Dermis microvascular lymphatic vessel endothelial cell (primary cell): Measurements from ENCODE around the gene ADD3. TPM values are rescaled to one million over a fixed set of nuclear protein-coding genes. Genes with fewer than 3 reads are reported as not detected.
A peak's percentile ranks its signal among the peaks of the same experiment; 100 is the strongest.

Experiments used
- DNase-seq, 2 donors: peaks; one replicate each; pipeline versions ENCODE4 v3.0.0 to v3.0.0-alpha.2; 2010; ENCODE audit warnings: low read depth in 2 of 2
- total RNA-seq: library from RNA; depleted of rRNA; stranded (reverse); fragments of >200 nt; gene quantifications from 2 replicates; pipeline ENCODE4 v1.2.1, GENCODE V29; 2014

Gene ADD3
- total RNA-seq, 1 donor from 2014 or later: 292 TPM

DNA sequence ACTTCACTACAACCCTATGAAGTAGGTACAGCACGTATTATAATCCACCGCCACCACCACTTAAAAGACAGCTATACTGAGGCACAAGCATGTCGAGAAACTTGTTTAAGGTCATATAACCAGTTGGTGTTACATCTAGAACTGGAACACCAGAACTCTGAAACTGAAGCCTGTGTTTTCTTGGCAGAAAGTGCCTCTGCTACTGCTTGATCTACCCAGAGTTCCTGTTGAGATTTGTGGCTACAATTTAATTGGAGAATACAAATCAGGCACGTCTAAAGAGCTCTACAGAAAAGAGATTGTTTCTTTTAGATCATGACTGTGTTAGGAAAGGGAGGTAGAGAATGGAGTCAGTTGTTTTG is 4.3 kb upstream of the ADD3 start:
- no peak for DNase-seq

DNA sequence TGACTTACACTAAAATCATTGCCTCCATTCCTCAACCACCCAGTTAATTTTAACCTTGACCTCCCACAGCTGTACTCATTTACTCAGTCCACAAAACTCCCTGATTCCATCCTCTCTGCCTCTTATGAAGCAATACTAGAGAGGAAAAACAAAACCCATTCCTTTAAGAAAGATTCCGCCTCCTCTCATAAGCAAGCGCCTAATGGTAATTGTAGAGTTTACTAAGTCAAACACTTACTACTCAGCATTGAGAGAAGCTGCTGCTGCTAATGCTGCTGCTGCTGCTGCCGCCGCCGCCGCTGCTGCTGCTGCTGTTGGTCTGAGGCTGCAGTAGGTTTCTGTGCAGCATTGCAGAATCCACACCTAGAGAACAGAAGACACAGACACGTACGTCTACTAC is 2.1 kb upstream of the ADD3 start:
- DNase-seq: peak in 1 of 2 donors; percentile 34

DNA sequence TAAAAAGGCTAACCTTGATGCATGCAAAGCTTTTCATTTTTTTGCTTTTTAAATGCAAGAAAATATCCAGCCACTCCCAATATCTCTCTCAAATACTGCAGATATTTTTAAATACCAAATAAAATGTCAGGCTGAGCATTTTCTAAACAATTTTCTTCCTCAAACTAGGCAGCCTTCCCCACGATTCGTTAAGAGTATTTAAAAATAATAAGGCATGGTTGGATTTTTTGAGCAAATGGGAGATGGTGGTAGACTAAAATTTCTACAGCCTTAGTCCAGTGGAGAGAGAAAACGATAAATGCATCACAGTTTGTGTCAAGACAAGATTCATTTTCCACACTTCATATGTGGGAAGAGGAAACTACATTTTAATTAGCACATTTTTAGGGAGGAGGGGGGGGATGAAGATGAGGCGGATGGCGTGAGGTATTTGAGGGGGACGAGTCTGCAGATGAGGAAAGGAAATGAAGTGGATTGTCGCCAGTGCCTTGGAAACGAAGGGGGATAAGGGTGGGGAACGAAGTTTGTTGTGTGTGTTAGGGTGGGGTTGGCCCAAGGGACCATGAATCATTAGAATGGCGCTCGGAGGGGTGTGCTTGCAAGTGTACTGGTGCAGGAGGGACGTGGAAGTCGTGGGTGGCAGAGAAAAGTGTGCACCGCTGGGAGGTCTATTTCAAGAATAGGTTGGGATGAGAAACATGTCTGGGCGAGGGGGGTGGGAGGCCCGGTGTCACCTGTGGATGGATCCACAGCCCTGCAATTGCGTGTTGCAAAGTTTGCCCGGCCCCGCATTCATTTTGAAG is 1.2 kb upstream of the ADD3 start:
- DNase-seq: peak in 1 of 2 donors; percentile 25

DNA sequence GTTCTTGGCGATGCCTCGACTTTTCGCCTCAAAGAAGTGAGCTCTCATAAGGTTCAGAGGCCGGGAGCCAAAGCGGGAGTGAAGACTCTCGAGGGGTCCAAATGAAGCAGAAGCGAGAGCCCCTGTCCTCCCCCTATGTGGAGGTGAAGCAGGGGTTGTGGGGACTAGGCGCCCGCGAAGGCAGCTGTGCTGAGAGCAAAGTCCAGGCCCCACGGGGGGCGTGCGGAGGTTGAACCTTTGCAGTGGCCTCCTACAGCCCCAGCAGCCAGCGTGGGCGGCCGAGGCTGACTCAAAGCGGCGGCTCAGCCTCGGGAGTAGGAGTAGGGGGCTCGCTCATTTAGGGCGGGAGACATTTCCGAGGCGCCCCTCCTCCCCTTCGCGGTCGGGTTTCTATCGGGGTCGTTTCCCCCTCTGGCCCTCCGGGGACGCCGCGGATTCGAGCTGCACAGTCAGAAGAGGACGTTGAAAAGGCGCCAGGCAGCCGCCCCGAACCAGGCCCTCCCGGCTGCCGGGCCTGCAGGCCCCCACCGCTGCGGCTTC is 553 bp upstream of the ADD3 start:
- DNase-seq: peak in 1 of 2 donors; percentile 41

DNA sequence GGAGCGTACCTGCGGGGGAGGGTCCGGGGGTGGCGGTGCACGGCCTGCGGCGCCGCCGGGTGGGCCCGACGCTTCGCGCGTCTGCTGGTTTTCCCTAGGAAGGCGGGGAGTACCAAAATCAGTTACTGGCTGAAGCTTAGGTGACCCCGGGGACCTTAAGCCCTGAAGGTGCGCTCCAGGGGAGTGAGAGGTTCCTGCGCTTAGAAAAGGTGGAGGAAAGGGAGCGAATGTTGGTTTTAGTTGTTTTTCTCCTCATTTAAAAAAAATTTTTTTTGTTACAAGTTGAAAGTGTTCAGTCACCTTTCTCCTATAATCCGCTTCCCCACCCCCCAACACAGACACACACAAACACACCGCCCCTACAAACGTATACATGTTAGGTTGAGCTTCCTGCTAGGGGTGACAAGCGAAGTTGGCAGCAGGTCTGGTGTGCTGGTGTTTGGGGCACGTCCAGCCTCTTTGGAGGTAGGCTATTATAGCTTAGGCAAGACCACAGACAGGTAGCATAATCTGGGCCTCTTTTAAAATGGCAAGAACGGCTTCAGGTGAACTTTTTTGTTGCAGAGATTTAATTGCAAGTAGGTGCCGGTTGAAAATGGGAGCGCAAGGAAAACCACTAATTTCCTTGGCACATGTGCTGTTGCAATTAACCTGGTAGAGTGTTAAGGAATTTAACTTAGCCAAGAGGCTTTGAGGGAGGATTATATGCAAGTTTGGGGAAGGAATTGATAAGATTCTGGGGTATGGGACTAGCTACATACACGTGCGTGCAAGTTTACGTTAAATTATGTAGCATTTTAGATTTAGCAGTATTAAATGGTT is 945 bp downstream of the ADD3 start:
- DNase-seq: peak; percentile 44 to 56

DNA sequence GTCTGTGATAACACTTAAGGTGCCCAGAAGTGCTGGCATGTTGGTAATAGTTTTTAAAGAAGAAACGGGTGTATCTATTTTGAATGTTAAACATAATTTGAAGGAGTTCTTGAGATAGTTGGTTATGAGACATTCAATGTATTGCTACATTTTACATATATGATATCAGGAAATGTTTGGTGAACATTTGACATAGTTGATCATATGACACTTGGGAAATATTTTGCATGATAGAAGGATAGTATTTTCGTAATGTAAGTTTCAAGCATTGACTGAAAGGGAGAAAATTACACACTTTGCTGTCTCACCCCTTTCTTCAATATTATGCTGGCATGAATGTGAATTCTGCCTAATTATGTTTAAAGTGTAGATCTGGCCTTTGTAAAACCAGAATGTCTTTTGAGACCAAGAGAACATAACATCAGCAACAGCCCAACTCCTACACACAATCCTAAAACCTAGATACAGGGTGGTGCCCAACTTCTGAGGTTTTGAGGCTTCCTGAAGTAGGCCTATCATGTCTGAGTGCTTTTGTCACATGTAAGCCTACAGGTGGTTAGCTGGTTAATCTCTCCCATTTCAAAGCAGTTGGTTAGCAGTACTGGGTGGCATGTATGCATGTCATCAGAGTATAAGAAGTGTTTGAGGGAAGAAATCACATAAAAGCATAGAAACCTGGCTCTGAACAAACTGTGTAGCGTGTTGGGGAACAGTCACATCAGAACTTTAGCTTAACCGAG is 2.1 kb downstream of the ADD3 start:
- no peak for DNase-seq

DNA sequence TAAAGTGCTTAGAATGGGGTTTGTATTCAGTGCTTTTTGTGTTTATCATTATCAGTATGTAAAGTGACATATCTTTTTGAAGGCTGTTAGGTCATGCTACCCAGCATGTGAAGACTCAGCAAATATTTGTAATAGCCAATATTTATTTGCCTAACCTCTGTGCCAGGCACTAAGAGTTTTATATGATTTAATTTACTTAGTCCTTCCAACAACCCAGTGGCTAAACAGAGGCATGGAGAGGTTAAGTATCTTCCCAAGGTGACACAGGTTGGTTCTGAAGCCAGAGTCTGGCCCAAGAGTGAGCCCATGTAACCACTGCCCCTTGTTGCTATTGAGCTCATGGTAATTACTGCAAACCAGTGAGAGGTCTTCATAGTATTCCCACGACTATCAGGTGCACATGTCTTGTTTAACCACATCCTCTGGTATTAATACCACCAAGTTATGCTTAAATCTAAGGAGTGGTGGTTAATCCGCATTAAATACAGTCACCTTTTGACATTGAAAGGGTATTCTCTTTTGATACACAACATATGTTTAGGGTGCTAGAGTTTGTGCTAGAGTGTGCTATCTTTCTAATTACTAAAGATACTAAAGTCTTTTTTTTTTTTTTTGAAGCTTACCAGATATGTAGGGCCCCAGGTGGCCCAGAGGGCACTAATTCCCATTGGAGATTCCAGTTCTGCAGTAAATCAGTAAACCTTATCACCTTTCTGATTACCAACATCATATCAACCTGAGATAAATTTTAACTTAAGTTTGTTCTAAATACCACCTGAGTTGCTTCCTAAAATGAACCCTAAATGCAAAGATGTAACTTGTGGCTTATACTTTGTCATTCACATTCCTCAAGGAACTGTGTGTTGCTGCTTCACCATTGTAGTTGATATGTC is 2.9 kb downstream of the ADD3 start:
- DNase-seq: no peak

DNA sequence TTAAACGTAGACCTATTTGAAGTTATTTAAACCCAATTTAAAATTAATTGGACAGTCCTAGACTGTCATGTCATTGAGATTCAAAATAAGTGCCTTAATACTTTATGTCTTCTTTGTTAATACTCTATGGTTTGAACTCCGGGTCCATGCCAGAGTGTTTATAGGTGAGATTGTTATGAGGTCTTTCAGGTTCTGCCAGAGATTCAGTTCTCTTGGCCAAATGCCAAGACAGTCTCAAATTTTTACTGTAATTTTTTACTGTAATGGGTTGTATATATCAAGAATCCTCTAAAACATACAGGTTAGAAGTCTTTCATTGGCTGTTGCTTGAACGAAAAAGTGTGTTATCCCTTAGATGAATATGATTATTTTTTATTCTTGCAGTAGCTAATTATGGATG is 3.9 kb downstream of the ADD3 start:
- peak in 1 of 2 donors; percentile 7 for DNase-seq

DNA sequence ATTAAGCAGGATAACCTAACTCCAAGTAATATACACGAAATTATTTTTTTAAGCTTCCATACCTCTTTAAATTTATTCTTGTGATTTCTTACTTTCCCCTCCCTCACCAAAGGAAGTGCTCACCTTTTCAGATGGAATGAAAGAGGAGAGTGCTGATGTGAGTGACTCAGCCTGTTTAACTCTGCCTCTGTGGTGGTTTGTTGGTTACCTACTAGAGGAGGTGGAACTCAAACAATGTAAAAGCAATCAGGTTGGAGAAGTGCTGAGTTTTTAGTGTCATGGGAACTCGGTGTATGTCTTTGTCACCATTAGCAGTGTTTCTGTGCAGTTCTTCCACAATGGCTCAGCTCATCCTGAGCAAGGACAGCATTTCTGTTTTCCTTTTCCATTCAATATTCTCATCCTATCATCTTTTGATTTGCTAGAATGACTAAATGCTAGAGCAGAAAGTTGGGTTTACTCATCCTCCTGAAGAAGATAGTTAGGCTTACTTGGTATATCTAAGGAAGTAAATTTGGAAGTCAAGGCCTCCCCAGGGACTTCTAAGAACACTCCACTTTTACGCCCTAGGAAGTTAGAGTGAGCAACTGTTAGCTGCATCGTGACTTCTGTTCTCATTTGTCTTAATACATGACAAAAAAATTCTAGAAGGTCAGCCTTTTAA is 6.0 kb downstream of the ADD3 start:
- DNase-seq: no peak

DNA sequence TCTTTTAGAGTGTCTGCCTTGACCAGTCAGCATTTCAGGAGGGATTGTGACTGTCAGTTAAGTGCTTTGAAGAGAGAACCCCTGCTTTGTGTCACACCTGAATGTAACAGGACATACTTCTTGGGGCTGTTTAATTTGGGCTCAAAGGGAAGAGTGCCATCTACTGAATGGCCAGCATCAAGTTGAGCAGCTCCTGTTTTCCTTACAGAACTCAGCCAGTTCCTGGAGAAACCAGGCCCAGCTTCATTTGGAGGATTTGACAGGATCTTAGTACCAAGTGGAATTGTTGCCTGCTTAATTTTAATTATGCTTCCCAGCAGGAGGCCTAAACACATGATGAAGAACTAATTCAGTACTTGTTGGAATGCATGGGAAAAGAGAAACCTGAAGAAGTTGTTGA is 8.3 kb downstream of the ADD3 start:
- DNase-seq: peak in 1 of 2 donors; percentile 41

DNA sequence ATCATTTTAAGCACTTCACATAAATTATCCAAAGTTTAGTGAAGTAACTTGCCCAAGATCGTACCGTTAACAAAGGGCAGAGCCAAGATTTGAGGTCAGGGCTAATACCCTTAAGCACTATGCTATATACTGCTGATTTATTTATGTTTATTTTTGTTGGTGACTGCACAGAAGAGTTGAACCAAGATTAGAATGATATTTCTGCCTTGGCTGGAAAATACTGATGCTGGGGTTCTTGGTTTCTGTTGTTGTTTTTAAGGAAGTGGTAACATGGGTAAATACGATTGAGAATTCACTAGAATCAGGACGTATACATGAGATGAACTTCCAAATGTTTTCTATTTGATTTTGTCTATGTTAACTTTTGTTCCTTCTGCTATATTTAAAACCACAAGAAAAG is 9.3 kb downstream of the ADD3 start:
- no peak for DNase-seq

DNA sequence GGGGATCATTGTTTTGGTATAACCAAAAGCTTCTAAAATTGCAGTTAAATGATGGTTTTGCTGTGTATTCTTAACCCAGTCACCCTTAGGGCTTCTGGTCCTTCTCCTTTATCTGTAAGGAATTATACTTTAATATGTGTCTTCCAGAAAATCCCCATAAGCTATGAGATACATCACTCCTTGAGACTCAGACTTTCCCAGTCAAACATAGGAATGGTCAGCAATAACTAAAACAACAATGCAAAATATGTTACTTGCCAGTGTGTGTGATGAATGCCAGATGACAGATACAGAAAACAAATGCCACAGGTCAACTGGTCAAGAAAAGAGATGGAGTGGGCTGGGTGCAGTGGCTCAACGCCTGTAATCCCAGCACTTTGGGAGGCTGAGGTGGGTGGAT is 10.1 kb downstream of the ADD3 start:
- DNase-seq: no peak

DNA sequence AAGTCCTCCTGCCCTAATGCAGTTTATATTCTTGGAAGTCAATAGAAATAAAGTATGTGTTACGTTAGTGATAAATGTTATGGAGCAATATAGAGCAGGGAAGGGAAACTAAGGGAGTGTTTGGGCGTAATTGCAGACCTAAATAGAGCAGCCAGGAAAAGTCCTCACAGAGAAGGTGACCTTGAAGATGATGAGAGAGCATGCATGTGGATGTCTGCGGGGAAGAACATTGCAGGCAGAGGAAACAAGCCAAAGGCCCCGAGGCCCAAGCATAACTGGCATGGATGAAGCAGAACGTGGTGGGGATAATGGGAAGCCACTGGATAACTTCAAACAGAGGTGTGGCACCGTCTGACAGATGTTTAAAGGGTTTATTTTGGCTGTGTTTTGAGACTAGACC is 12.5 kb downstream of the ADD3 start:
- DNase-seq: no peak

DNA sequence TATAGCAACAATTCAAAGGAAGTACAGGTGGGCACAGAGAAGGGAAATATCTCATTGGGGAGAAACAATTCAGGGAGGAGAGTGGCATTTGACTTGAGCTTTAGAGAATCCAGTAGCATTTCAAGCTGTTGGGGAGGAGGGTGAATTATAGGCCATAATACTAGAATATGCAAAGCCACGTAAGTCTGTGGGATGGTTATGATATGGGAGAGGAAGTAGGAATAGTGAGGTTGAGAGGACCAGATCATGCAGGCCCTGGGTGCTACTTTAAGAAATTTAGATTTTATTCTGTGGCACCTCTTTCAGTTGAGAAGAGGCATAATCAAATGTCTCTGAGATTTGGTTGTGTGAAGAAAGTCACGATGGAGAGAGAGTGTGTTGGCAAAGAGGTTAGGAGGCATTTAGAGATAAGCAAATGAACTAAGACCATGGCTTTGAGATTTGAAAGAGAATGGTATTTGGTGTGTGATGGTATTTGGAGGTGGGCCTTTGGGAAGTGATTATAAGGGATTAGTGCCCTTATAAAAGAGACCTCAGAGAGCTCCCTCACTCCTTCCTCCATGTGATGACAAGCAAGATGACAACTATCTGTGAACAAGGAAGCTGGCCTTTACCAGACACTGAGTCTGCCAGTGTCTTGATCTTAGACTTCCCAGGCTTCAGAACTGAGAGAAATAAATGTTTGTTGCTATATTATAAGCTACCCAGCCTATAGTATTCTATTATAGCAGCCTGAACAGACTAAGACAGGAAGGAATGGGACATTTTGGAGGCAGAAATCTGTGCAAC is 15.1 kb downstream of the ADD3 start:
- no peak for DNase-seq

DNA sequence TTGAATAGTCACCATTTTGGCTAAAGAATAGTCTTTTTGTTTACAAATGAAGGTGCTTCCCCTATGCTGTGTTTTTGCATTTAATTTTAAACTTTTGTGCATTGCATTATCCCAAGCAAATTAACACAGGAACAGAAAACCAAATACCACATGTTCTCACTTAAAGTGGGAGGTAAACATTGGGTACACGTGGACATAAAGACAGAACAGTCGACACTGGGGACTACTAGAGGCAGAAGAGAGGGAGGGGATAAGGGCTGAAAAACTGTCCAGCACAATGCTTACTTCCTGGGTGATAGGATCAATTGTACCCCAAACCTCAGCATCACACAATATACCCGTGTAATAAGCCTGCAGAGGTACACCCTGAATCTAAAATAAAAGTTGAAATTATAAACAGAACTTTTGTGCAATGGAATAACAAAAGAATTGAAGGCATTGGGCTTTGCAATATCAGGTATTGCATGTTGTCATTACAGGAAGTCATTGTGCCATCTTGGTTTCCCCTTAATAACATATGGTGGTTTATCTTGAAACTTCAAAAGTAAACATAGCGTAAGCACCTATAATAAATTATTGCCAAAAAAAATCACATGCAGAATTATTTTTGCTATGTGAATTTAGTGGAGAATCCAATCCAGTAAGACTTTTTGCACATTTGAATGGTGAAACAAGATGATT is 16.1 kb downstream of the ADD3 start:
- DNase-seq: no peak

DNA sequence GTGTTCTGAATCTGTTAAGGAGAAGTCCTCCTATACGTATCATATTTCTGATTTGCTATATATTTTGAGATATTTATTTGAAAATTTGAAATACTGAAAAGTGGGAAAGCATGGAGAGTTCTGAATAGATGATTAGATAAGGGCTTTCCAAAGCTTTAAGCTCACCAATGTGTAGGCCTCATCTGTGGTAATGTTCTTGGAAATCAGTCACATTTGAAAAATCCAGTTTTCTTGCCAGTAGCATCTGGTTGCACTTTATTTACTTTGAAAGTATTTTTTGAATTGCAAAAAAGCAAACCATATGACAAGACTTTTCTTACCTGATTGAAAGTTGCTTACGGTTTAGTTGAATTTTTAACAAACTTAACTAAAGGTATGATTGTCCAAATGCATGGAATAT is 21.7 kb downstream of the ADD3 start:
- no peak for DNase-seq

DNA sequence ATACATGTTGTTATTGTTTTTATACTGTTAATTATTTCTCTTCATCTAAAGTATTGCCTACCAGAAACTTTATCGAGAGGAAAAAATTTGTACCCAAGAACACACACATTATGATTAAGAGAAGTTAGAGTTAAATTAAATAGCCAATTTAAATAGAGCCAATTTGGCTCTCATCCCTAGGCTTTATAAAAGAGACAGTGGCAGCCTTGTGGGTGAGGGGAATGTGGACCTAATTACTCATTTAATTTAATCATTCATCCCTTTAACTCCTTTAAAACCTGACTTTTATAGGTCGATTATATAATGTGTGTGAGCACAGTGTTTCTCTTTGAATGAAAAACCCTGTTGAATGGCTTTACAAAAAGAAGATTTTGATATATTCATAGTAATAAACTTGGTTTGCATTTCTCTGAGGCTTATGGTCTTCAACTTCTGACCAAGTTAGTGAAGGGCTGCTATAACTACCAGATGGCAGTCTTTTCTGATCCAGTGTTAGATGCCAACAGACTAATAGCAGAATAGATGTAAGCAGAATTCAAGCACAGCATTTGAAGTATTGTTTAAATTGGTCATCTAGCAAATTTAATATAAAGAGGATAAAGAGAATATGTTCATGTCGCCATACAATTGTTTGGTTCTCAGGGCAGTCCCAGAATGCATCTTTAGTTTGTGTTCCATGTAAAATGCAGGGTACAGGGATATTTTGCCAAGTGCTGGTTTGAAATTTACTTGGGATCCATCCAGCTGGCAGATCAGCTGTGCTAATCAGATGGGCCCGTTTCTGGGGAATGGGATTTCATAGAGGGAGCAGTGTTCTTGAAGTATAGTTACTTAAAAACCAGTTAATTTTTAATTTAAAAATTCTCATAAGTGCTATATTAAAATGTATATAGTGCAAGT is 25.3 kb downstream of the ADD3 start:
- DNase-seq: peak in 1 of 2 donors; percentile 16

DNA sequence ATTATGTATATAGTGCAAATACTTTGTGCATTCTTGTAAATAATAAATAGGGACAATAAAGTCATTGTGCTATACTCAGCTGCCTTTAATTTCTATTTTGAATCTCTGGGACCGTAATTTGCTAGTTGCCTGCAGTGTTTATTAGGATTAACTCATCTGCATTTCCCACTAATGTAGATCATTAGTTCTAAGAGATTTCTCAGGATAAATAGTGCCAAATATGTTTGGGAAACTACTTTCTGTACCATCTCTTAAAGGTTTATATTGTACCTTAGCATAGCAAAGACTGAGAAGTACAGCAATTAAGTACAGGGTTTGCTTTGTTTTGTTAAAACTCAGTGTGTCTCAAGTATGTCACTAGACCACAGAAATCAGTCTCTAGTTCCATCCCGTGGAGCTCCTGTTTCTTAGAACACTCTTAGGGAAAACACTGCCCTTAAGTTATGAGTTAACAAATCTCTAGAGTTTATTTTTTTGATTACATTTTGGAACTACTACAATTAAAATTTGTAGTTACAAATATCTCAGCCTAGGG is 26.0 kb downstream of the ADD3 start:
- no peak for DNase-seq
